ENCODE results near the gene MAGI1.

The MAGI1 gene

DNA sequence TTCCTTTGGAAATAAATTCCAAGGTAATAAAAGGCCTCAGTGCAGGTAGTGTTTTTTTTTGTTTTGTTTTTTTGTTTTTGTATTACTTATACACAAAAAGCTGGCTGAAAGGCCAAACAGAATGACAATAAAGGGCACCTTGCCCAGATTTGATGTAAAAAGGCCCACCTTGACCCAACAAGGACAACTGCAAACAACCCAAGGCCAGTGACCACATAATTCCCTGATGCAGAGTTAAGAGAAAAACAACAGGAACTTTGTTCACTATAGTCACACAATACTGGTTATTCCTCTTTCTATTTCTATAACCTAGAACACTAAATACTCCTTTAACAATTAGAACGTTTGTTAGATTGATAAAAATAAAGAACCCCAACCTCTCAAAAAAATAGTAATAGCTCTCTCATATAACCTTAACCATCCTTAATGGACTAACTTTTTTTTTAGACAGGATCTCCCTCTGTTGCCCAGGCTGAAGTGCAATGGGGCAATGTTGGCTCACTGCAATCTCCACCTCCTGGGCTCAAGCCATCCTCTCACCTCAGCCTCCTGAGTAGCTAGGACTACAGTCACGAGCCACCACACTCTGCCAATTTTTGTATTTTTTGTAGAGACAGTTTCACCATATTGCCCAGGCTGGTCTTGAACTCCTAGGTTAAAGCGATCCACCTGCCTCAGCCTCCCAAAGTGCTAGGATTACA is 113.3 kb downstream of the MAGI1 start:
- Histone ChIP-seq H3K4me3 (ENCODE audit: insufficient read depth, low read length, poor library complexity, severe bottlenecking) (no peak overlapping the region), H3K9ac (ENCODE audit: low read length) (no peak overlapping the region), H2AFZ (ENCODE audit: low read depth, low read length, severe bottlenecking) (no peak overlapping the region), H3K27me3 (ENCODE audit: low read length) (no peaks in the 10 kb centered on the region), H3K79me2 (ENCODE audit: insufficient read depth, low read length) (no peaks in the 10 kb centered on the region), H3F3A (ENCODE audit: insufficient read depth) (no peaks in the 10 kb centered on the region), H3K9me2 (replicated peaks; ENCODE audit: insufficient read depth, low read length) (no peaks in the 10 kb centered on the region), H3K4me2 (ENCODE audit: low read depth, low read length, poor library complexity, severe bottlenecking) (no peak overlapping the region), H3K9me3 (ENCODE audit: insufficient read depth, low read length) (no peaks in the 10 kb centered on the region), H3K27ac (ENCODE audit: low read depth, low read length) (no peak overlapping the region), H3K36me3 (ENCODE audit: low read length) (no peaks in the 10 kb centered on the region), H4K20me1 (ENCODE audit: low read depth, low read length) (no peaks in the 10 kb centered on the region)
- TF ChIP-seq, protein P1, sequence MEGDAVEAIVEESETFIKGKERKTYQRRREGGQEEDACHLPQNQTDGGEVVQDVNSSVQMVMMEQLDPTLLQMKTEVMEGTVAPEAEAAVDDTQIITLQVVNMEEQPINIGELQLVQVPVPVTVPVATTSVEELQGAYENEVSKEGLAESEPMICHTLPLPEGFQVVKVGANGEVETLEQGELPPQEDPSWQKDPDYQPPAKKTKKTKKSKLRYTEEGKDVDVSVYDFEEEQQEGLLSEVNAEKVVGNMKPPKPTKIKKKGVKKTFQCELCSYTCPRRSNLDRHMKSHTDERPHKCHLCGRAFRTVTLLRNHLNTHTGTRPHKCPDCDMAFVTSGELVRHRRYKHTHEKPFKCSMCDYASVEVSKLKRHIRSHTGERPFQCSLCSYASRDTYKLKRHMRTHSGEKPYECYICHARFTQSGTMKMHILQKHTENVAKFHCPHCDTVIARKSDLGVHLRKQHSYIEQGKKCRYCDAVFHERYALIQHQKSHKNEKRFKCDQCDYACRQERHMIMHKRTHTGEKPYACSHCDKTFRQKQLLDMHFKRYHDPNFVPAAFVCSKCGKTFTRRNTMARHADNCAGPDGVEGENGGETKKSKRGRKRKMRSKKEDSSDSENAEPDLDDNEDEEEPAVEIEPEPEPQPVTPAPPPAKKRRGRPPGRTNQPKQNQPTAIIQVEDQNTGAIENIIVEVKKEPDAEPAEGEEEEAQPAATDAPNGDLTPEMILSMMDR (IDR thresholded peaks at IDR 0.05; ENCODE audit: insufficient read depth, low read length, poor library complexity, severe bottlenecking): no peak
- no peak for TF ChIP-seq EZH2phosphoT487 (conservative IDR thresholded peaks at IDR 0.05; ENCODE audit: low read length)

DNA sequence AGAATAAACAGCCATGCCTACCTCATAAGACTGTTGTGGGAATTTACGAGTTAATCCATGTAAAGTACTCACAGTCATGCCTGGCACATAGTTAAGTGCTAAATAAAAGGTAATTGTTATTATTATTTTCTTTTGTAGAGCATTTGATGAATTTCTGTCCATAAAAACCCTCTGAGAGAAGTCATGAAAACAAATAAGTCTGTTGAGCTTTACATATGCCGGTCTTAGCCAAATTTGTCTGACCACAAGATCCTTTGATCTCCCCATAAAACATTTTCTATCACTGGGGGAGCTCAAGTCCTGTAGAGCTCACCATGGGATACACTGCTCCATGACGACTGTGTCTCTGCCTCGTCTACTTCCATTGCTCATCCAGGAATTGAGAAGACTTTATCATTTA is 114.0 kb downstream of the MAGI1 start:
- no peak overlapping the region for H3K4me2 ChIP-seq (ENCODE audit: low read depth, low read length, poor library complexity, severe bottlenecking)

DNA sequence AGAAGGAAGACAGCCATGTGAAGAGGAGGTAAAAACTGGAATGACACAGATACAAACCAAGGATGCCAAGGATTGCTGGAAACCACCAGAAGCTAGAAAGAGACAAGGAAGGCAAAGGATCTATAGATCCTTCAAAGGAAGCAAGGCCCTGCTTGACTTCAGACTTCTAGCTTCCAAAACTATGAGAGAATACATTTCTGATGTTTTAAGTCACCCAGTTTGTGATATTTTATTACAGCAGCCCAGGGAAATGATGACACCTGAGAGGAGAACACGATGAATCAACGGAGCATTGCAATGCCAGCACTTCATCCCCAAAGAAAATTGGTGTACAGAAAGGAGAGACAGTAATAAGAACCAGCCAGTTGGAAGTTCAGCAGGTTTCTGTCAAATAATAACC is 116.3 kb downstream of the MAGI1 start:
- Histone ChIP-seq H3K9ac (ENCODE audit: low read length) (no peak overlapping the region), H3K4me3 (ENCODE audit: insufficient read depth, low read length, poor library complexity, severe bottlenecking) (no peak overlapping the region), H3K9me2 (replicated peaks; ENCODE audit: insufficient read depth, low read length) (no peaks in the 10 kb centered on the region), H4K20me1 (ENCODE audit: low read depth, low read length) (no peaks in the 10 kb centered on the region), H3K4me2 (ENCODE audit: low read depth, low read length, poor library complexity, severe bottlenecking) (no peak overlapping the region), H3K9me3 (ENCODE audit: insufficient read depth, low read length) (no peaks in the 10 kb centered on the region), H3K27me3 (ENCODE audit: low read length) (no peaks in the 10 kb centered on the region), H3K27ac (ENCODE audit: low read depth, low read length) (no peak overlapping the region), H3K79me2 (ENCODE audit: insufficient read depth, low read length) (no peaks in the 10 kb centered on the region), H3F3A (ENCODE audit: insufficient read depth) (no peaks in the 10 kb centered on the region), H3K36me3 (ENCODE audit: low read length) (no peaks in the 10 kb centered on the region), H2AFZ (ENCODE audit: low read depth, low read length, severe bottlenecking) (no peak overlapping the region)
- TF ChIP-seq EZH2phosphoT487 (conservative IDR thresholded peaks at IDR 0.05; ENCODE audit: low read length): no peak
- TF ChIP-seq, protein P1 (IDR thresholded peaks at IDR 0.05; ENCODE audit: insufficient read depth, low read length, poor library complexity, severe bottlenecking): no peak

More for the DNA sequence above, 114.0 kb downstream of the MAGI1 start:
- Histone ChIP-seq H3K36me3 (ENCODE audit: low read length) (no peaks in the 10 kb centered on the region), H3K9ac (ENCODE audit: low read length) (no peak overlapping the region), H3K9me2 (replicated peaks; ENCODE audit: insufficient read depth, low read length) (no peaks in the 10 kb centered on the region), H4K20me1 (ENCODE audit: low read depth, low read length) (no peaks in the 10 kb centered on the region), H3K79me2 (ENCODE audit: insufficient read depth, low read length) (no peaks in the 10 kb centered on the region), H3F3A (ENCODE audit: insufficient read depth) (no peaks in the 10 kb centered on the region), H2AFZ (ENCODE audit: low read depth, low read length, severe bottlenecking) (no peak overlapping the region), H3K27ac (ENCODE audit: low read depth, low read length) (no peak overlapping the region), H3K27me3 (ENCODE audit: low read length) (no peaks in the 10 kb centered on the region), H3K9me3 (ENCODE audit: insufficient read depth, low read length) (no peaks in the 10 kb centered on the region), H3K4me3 (ENCODE audit: insufficient read depth, low read length, poor library complexity, severe bottlenecking) (no peak overlapping the region)
- no peak for TF ChIP-seq EZH2phosphoT487 (conservative IDR thresholded peaks at IDR 0.05; ENCODE audit: low read length)
- TF ChIP-seq, protein P1 (IDR thresholded peaks at IDR 0.05; ENCODE audit: insufficient read depth, low read length, poor library complexity, severe bottlenecking): no peak
